ENCODE data around the gene AGPAT3.

- TF ChIP-seq CTCF (IDR thresholded peaks at IDR 0.05) (no peak), POLR2A (IDR thresholded peaks at IDR 0.05) (no peak), EP300 (IDR thresholded peaks at IDR 0.05) (no peak)
Measured at GRCh38 chr21:43930848-43931375, 65.9 kb downstream of the AGPAT3 start.

Data from ovary (tissue), 3 donors.